H1 (cell line): ENCODE data around the gene MYO15A. TPM values are rescaled to one million over a fixed set of nuclear protein-coding genes. Genes with fewer than 3 reads are reported as not detected.

Source experiments
- NRF1 ChIP-seq: IDR thresholded peaks from 2 replicates; pipeline ENCODE4 v1.6.1; 2011; ENCODE audit warnings: mild to moderate bottlenecking, low read depth, low read length, improper control_type of control experiment
- polyA plus RNA-seq, 7 experiments: library from polyadenylated mRNA; depleted of rRNA in 3 of 7; stranded (reverse) in 5 of 7; unstranded in 2 of 7; fragments of >200 nt in 5 of 7; fragments of 200-250 nt in 2 of 7; gene quantifications; 1 replicate in 5 of 7; 2 replicates in 1 of 7; 4 replicates in 1 of 7; pipeline versions ENCODE4 v1.2.1 to v1.2.3, GENCODE V29; 2011 to 2013; ENCODE audit warnings: missing spikeins in 2 of 7, mixed read lengths in 2 of 7
- total RNA-seq: library from RNA; stranded (reverse); fragmentation: NEBNext Ultra II Directional; extraction: Animal tissue kit (Norgen Biotek cat#: 25700); gene quantifications from 2 replicates; pipeline ENCODE4 v1.2.1, GENCODE V29; 2021

MYO15A gene
- total and polyA plus RNA-seq, 2 of the 8 experiments (the other 6 are each of a cell fraction or from before 2014, with no cell fraction given): 1.6 to 4.2 TPM

GRCh38 chr17:18201108-18201507 lies 92.6 kb downstream of the MYO15A start (continued):
- TF ChIP-seq NRF1: no peak
